Measurements from ENCODE around the gene PSMD13.

PSMD13 gene

DNA sequence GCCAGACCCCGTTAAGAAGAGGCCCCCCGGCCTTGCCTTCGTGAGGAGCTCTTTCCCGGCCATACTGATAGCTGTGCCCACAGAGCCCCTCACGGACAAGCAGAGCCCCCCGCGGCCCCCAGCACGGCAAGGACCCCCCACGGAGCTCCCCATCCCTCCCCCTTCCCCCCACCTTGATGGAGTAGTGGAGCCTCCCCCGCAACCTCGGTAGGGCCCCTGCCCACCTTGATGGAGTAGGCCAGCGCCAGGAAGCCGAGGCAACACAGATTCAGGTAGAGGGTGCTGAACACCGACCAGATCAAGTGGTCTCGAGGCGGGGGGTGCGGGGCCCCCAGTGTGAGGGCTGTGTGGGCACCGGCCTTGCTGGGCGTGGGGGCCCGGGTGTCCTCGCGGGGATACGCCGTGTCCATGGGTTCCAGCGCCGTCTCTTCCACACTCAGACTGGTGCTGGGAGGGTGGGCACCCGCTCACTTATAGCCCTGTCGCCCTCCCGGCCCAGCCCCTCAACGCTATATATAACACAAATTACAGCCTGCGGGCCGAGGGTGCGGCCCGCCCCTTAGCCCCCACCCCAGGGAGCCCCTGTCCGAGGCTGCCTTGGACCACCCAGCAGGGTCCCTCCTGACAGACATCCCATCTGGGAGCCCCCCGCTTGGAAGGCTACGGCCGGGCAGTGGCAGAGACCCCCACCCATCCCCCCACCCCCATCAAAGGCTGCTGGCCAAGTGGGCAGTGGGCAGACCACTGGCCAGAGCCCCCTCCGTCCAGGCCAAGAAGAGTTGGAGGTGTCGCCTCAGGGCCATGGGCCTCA lies 62.5 kb downstream of the PSMD13 start, which contains the start of gene IFITM5:
IFITM5 (minus strand) TSS at position 446 of the 811 bp plus-strand sequence; CDS start at position 410, 36 bp downstream.
- no peak for DNase-seq (ENCODE audit: low read depth in 2 of 2)

DNA sequence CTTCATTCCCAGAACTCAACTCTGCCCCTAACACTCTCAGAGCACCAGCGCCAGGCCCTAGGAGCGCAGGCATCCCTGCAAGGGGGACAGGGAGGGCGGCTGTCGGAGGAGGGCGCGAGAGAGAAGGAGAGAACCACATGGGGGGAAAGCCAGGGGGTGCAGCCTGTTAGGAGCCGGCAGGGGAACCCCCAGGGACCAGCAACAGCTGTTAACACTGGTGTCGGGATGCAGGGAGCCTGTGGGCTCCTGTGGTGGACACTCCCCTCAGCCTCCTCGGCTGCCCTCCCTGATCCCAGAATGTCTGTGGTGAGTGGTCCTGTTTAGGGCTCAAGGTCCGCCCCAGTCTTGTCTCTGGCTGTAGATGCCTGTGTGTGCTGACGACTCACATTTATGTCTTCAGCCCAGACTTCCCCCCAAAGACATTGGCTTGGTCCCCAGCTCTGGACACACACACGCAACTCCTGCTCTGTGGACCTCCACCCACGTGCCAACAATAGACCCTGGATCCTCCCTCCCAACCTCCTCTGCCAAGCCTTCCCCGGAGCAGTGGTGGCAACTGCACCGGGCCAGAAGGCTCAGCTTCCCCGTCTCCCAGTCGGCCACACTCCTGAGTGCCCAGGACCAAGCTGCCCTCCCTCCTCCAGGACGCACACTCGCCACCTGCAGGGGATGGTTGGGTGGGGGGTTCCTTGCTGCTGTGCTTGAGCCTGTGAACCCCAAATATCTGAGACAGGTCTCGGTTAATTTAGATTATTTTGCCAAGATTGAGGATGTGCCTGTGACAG lies 63.4 kb downstream of the PSMD13 start:
- no peak for DNase-seq (ENCODE audit: low read depth in 2 of 2)

All from stimulated activated CD8-positive, alpha-beta memory T cell treated with anti-CD3 and anti-CD28 coated beads, Interleukin-7, amount 100 ng/mL, for 4 hours (primary cell).